CD14-positive monocyte (primary cell): Measurements from ENCODE around the gene KLHL36. TPM values are rescaled to one million over a fixed set of nuclear protein-coding genes. Genes with fewer than 3 reads are reported as not detected.

ENCODE experiments used
- DNase-seq, 3 donors: peaks; one replicate each; pipeline ENCODE4 v3.0.0-alpha.2; 2011 to 2022
- H2AFZ ChIP-seq: 2 replicates; pipeline ENCODE4 v1.6.0; 2012; ENCODE audit warnings: mild to moderate bottlenecking, low read depth, low read length, inconsistent platforms; ENCODE audit not compliant: insufficient read depth, poor library complexity, severe bottlenecking
- H3K27ac ChIP-seq, 2 donors: 1 replicate in 1 of 2; 2 replicates in 1 of 2; pipeline ENCODE4 v1.5.1; 2012 to 2013; ENCODE audit warnings: low read length in 2 of 2, control low read depth in 1 of 2, inconsistent platforms in 1 of 2, low read depth in 1 of 2, mild to moderate bottlenecking in 1 of 2
- H3K27me3 ChIP-seq, 2 donors: one replicate each; pipeline versions ENCODE4 v1.6.0 to v1.6.1; 2011 to 2013; ENCODE audit warnings: low read length in 2 of 2; ENCODE audit not compliant: control insufficient read depth in 2 of 2, insufficient read depth in 2 of 2
- H3K36me3 ChIP-seq, 2 donors: replicated peaks in 1 of 2; 1 replicate in 1 of 2; 2 replicates in 1 of 2; pipeline versions ENCODE4 v1.5.1 to v1.6.1; 2012 to 2013; ENCODE audit warnings: low read length in 2 of 2, control low read depth in 1 of 2, inconsistent platforms in 1 of 2, mild to moderate bottlenecking in 1 of 2; ENCODE audit not compliant: insufficient read depth in 2 of 2, control insufficient read depth in 1 of 2
- H3K4me1 ChIP-seq, 2 donors: 1 replicate in 1 of 2; 2 replicates in 1 of 2; pipeline versions ENCODE4 v1.5.1 to v1.6.1; 2012 to 2013; ENCODE audit warnings: low read length in 2 of 2, control low read depth in 1 of 2, inconsistent platforms in 1 of 2, mild to moderate bottlenecking in 1 of 2, moderate library complexity in 1 of 2; ENCODE audit not compliant: insufficient read depth in 2 of 2, control insufficient read depth in 1 of 2
- H3K4me2 ChIP-seq: replicated peaks from 2 replicates; pipeline ENCODE3; 2012; ENCODE audit warnings: low read length, moderate library complexity, mild to moderate bottlenecking; ENCODE audit not compliant: poor library complexity, severe bottlenecking; ENCODE audit errors: extremely low read depth
- H3K4me3 ChIP-seq, 3 experiments: fragments of 200-600 bp in 1 of 3; sonication (generic) in 1 of 3; replicated peaks in 1 of 3; 1 replicate in 2 of 3; 2 replicates in 1 of 3; pipeline ENCODE4 v1.5.1; 2011 to 2013; ENCODE audit warnings: low read length in 3 of 3, mild to moderate bottlenecking in 3 of 3, control low read depth in 2 of 3, low read depth in 2 of 3, inconsistent platforms in 1 of 3, moderate library complexity in 1 of 3
- H3K79me2 ChIP-seq: 2 replicates; pipeline ENCODE4 v1.6.0; 2012; ENCODE audit warnings: mild to moderate bottlenecking, control low read depth, inconsistent platforms, low read length, moderate library complexity; ENCODE audit not compliant: insufficient read depth
- H3K9ac ChIP-seq: 2 replicates; pipeline ENCODE4 v1.6.0; 2017; ENCODE audit warnings: low read length, mild to moderate bottlenecking; ENCODE audit not compliant: insufficient read depth, poor library complexity, severe bottlenecking
- H3K9me3 ChIP-seq, 2 donors: replicated peaks in 1 of 2; 1 replicate in 1 of 2; 2 replicates in 1 of 2; pipeline versions ENCODE4 v1.5.1 to v1.6.1; 2012 to 2013; ENCODE audit warnings: low read length in 2 of 2, control low read depth in 1 of 2; ENCODE audit not compliant: control insufficient read depth in 1 of 2, insufficient read depth in 1 of 2
- H4K20me1 ChIP-seq: 2 replicates; pipeline ENCODE4 v1.6.0; 2012; ENCODE audit warnings: mild to moderate bottlenecking, low read length, control low read depth, moderate library complexity; ENCODE audit not compliant: insufficient read depth
- H3K27ac Mint-ChIP-seq, 7 donors: one replicate each; pipeline ENCODE4 v1.8.0; 2020; ENCODE audit warnings: mild to moderate bottlenecking in 7 of 7, mixed read lengths in 7 of 7, moderate library complexity in 6 of 7, inconsistent platforms in 2 of 7
- H3K27me3 Mint-ChIP-seq, 3 donors: one replicate each; pipeline ENCODE4 v1.8.0; 2021 to 2022; ENCODE audit warnings: low read depth in 3 of 3, mild to moderate bottlenecking in 3 of 3, mixed read lengths in 3 of 3, moderate library complexity in 3 of 3, inconsistent platforms in 1 of 3
- H3K36me3 Mint-ChIP-seq, 2 donors: one replicate each; pipeline ENCODE4 v1.8.0; 2020; ENCODE audit warnings: mixed read lengths in 2 of 2, inconsistent platforms in 1 of 2, mild to moderate bottlenecking in 1 of 2
- H3K4me1 Mint-ChIP-seq: one replicate; pipeline ENCODE4 v1.8.0; 2020; ENCODE audit warnings: mild to moderate bottlenecking, mixed read lengths
- H3K4me3 Mint-ChIP-seq, 2 donors: one replicate each; pipeline ENCODE4 v1.8.0; 2020; ENCODE audit warnings: mild to moderate bottlenecking in 2 of 2, mixed read lengths in 2 of 2, moderate library complexity in 1 of 2
- H3K9me3 Mint-ChIP-seq, 7 donors: one replicate each; pipeline ENCODE4 v1.8.0; 2020 to 2022; ENCODE audit warnings: mixed read lengths in 7 of 7, mild to moderate bottlenecking in 6 of 7, moderate library complexity in 6 of 7, inconsistent platforms in 2 of 7
- CTCF ChIP-seq: fragments of 200-600 bp; IDR thresholded peaks from one replicate; pipeline ENCODE4 v1.8.0; 2022; ENCODE audit warnings: antibody characterized with exemption, mild to moderate bottlenecking
- WGBS: methylation state at CpG from one replicate; pipeline ENCODE4 v1.1.5; 2013; ENCODE audit warnings: missing lambda C conversion rate; ENCODE audit not compliant: insufficient coverage; 5-methylcytosine and 5-hydroxymethylcytosine counted together
- intact Hi-C, 2 donors: fragments of 100-400 bp; cut with micrococcal nuclease; formaldehyde crosslinking; loops; one replicate each; pipeline versions ENCODE4 v1.15.0 to v1.15.1; 2023
- polyA plus RNA-seq, 3 donors: library from polyadenylated mRNA; depleted of rRNA in 1 of 3; unstranded in 2 of 3; stranded (reverse) in 1 of 3; fragments of 300-500 nt in 2 of 3; fragments of >200 nt in 1 of 3; fragmentation: Illumina TruSeq in 2 of 3; gene quantifications; 1 replicate in 2 of 3; 2 replicates in 1 of 3; pipeline ENCODE4 v1.2.3, GENCODE V29; 2012 to 2021

KLHL36 gene
- polyA plus RNA-seq, 3 donors, result 12.1 to 50.8 (median 14.2) TPM

DNA sequence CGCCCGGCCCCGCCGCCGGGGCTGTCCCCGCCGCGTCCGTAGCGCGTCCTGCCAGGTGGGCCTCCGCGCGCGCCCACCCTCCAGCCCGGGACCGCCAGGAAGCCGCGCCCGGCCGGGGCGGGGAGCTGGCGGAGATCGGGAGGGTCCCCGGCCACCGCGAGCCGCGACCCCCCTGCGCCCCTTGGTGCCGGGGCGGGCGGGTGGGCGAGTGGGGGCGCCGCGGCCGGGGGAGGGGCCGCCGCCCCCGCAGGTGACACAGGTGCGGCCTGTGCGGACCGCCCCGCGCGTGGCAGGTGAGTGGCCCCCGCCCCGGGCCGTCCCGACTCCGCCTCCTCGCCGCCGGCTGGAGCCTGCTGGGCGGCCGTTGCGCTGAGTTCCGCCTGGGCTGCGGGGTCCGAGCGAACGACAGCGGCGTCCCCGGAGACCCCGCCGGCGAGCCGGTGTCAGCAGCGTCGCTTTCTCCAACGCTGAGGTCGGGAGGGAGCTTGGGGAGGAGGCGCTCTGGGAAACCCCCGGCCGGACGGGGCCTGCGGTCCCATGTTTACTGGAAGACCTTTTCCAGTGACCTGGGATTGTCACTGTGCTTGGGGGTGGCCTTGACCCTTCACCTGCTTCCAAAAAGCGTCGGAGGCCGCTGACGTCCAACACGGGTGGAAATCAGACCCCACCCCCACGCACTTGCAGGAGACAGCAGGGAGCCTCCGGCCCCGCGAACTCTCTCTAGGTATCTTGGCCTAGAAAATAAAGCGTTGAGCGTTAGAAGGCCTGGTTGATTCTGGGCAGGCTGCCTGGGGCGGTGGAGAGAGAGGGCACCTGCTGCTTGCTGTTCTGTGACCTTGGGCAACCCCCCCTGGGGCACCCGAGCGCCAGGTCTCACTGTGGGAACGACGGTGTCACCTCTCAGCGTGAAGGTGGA, 542 bp downstream of the KLHL36 start:
- Mint-ChIP-seq H3K4me1 (peaks cover 31% of the 10 kb centered on the region), H3K9me3 (no peaks in the 10 kb centered on the region), H3K27me3 (peaks cover 0 to 7% (median 4%) of the 10 kb centered on the region in 3 donors), H3K36me3 (peaks cover 31 to 33% of the 10 kb centered on the region in 2 donors), H3K27ac (peak overlapping the region in 6 of 7 donors; percentile 37 to 86 (median 70)), H3K4me3 (peak overlapping the region; percentile 79 to 87)
- peak overlapping the region; percentile 76 for H3K9ac ChIP-seq
- H3K27ac ChIP-seq, result peak overlapping the region in 1 of 2 donors; percentile 64
- no peaks in the 10 kb centered on the region for H3K27me3 ChIP-seq
- H3K9me3 ChIP-seq, result no peaks in the 10 kb centered on the region
- H2AFZ ChIP-seq, result peak overlapping the region; percentile 82
- peak overlapping the region; percentile 59 to 85 (median 72) for H3K4me3 ChIP-seq
- peaks cover 18 to 22% of the 10 kb centered on the region in 2 donors for H3K4me1 ChIP-seq
- H3K4me2 ChIP-seq, result peak overlapping the region; percentile 91
- peak; percentile 18 to 46 (median 29) for DNase-seq
- H4K20me1 ChIP-seq, result peaks cover 48% of the 10 kb centered on the region
- H3K79me2 ChIP-seq, result peaks cover 47% of the 10 kb centered on the region
- TF ChIP-seq CTCF, result no peak
- intact Hi-C loops, result no loop called here
- 4% methylated on average over 86 of the region's 96 CpGs for WGBS
- H3K36me3 ChIP-seq, result peaks cover 28 to 33% of the 10 kb centered on the region in 2 donors

DNA sequence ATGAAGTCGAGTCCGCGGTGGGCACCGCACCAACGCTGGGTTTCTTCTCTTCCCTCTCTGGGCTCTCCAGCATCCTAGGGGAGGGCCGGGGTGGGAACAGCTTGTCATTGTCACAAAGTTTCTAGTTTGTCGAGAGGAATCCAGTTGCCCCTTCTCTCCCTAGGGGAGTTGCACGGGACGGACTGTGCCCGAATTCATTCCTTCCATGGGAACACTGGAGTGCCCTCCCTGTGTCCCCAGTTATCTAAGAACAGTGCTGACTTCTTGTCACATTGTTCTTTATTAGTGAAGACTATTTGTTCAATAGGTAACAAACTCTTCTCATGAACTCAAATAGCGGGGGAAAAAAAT, 1.2 kb downstream of the KLHL36 start:
- peak overlapping the region; percentile 79 to 87 for H3K4me3 Mint-ChIP-seq
- peaks cover 0 to 7% (median 4%) of the 10 kb centered on the region in 3 donors for H3K27me3 Mint-ChIP-seq
- Histone ChIP-seq H2AFZ (peak overlapping the region; percentile 82), H3K4me3 (peak overlapping the region in 2 of 3 experiments; percentile 59 to 85), H3K79me2 (peaks cover 51% of the 10 kb centered on the region), H3K36me3 (peaks cover 32 to 39% of the 10 kb centered on the region in 2 donors), H3K27me3 (no peaks in the 10 kb centered on the region), H4K20me1 (peaks cover 55% of the 10 kb centered on the region), H3K4me2 (peak overlapping the region; percentile 91), H3K9ac (peak overlapping the region; percentile 76), H3K27ac (no peak overlapping the region), H3K9me3 (no peaks in the 10 kb centered on the region), H3K4me1 (peaks cover 12 to 19% of the 10 kb centered on the region in 2 donors)
- DNase-seq, result no peak
- WGBS, result no CpG with 5 or more reads among the region's 11 CpGs
- intact Hi-C loops, result no loop called here
- H3K36me3 Mint-ChIP-seq, result peaks cover 36 to 40% of the 10 kb centered on the region in 2 donors
- no peaks in the 10 kb centered on the region for H3K9me3 Mint-ChIP-seq
- no peak for TF ChIP-seq CTCF
- peak overlapping the region in 6 of 7 donors; percentile 37 to 86 (median 70) for H3K27ac Mint-ChIP-seq
- peaks cover 25% of the 10 kb centered on the region for H3K4me1 Mint-ChIP-seq
